HUES6 (cell line): Measurements from ENCODE around the gene DYNAP.

Experiments used
- H3K27ac ChIP-seq: 2 replicates; pipeline ENCODE4 v1.7.0; 2013; ENCODE audit warnings: low read depth, mild to moderate bottlenecking, low read length, inconsistent platforms
- H3K27me3 ChIP-seq: 2 replicates; pipeline ENCODE4 v1.6.1; 2013; ENCODE audit warnings: low read length; ENCODE audit not compliant: control insufficient read depth, insufficient read depth
- H3K36me3 ChIP-seq: 2 replicates; pipeline ENCODE4 v1.6.1; 2013; ENCODE audit warnings: low read length; ENCODE audit not compliant: control insufficient read depth, insufficient read depth
- H3K4me1 ChIP-seq: 2 replicates; pipeline ENCODE4 v1.6.1; 2013; ENCODE audit warnings: low read length; ENCODE audit not compliant: control insufficient read depth, insufficient read depth
- H3K4me3 ChIP-seq: 2 replicates; pipeline ENCODE4 v1.5.1; 2013; ENCODE audit warnings: low read depth, low read length
- H3K9ac ChIP-seq: one replicate; pipeline ENCODE4 v1.6.1; 2013; ENCODE audit warnings: mild to moderate bottlenecking, low read length
- H3K9me3 ChIP-seq: 2 replicates; pipeline ENCODE4 v1.6.1; 2013; ENCODE audit warnings: low read depth, low read length; ENCODE audit not compliant: control insufficient read depth, insufficient read depth

Gene DYNAP

GRCh38 chr18:54606835-54607212 lies 15.8 kb downstream of the DYNAP start:
- H3K27me3 ChIP-seq: no peaks in the 10 kb centered on the region
- H3K9me3 ChIP-seq: peaks cover 3% of the 10 kb centered on the region; the same call in 1 of the 2 replicates
- H3K9ac ChIP-seq: peak overlapping the region; percentile 84
- peak overlapping the region; percentile 26 for H3K4me3 ChIP-seq
- peaks cover 39% of the 10 kb centered on the region for H3K4me1 ChIP-seq
- no peaks in the 10 kb centered on the region for H3K36me3 ChIP-seq
- H3K27ac ChIP-seq: peak overlapping the region; percentile 83

- peaks cover 3% of the 10 kb centered on the region; the same call in 1 of the 2 replicates for H3K9me3 ChIP-seq
- H3K36me3 ChIP-seq: no peaks in the 10 kb centered on the region
- H3K4me1 ChIP-seq: peaks cover 39% of the 10 kb centered on the region
- H3K9ac ChIP-seq: peak overlapping the region; percentile 84
- peak overlapping the region; percentile 26 for H3K4me3 ChIP-seq
- H3K27ac ChIP-seq: peak overlapping the region; percentile 83
- no peaks in the 10 kb centered on the region for H3K27me3 ChIP-seq
These were observed 16.4 kb downstream of the DYNAP start for GRCh38 chr18:54607213-54608027.

- Histone ChIP-seq H3K27me3 (no peaks in the 10 kb centered on the region), H3K9me3 (peaks cover 5% of the 10 kb centered on the region; the same call in 1 of the 2 replicates), H3K9ac (peak overlapping the region; percentile 84), H3K36me3 (no peaks in the 10 kb centered on the region), H3K4me1 (peaks cover 39% of the 10 kb centered on the region), H3K27ac (peak overlapping the region; percentile 83), H3K4me3 (peak overlapping the region; percentile 26)
These were observed 17.1 kb downstream of the DYNAP start for GRCh38 chr18:54608028-54608642.

- Histone ChIP-seq H3K4me1 (peaks cover 28% of the 10 kb centered on the region), H3K4me3 (no peak overlapping the region), H3K9me3 (peaks cover 11% of the 10 kb centered on the region), H3K27me3 (no peaks in the 10 kb centered on the region), H3K36me3 (no peaks in the 10 kb centered on the region), H3K9ac (no peak overlapping the region), H3K27ac (no peak overlapping the region)
These were observed 20.8 kb downstream of the DYNAP start for GRCh38 chr18:54611816-54612215.

- no peak overlapping the region for H3K27ac ChIP-seq
- H3K27me3 ChIP-seq: no peaks in the 10 kb centered on the region
- H3K9me3 ChIP-seq: peaks cover 11% of the 10 kb centered on the region
- H3K4me3 ChIP-seq: no peak overlapping the region
- H3K9ac ChIP-seq: no peak overlapping the region
- H3K4me1 ChIP-seq: peaks cover 24% of the 10 kb centered on the region
- H3K36me3 ChIP-seq: no peaks in the 10 kb centered on the region
These were observed 21.2 kb downstream of the DYNAP start for GRCh38 chr18:54612237-54612636.

GRCh38 chr18:54613174-54613573 lies 22.1 kb downstream of the DYNAP start:
- no peaks in the 10 kb centered on the region for H3K36me3 ChIP-seq
- no peak overlapping the region for H3K4me3 ChIP-seq
- no peaks in the 10 kb centered on the region for H3K27me3 ChIP-seq
- no peak overlapping the region for H3K27ac ChIP-seq
- peaks cover 17% of the 10 kb centered on the region for H3K4me1 ChIP-seq
- peaks cover 11% of the 10 kb centered on the region for H3K9me3 ChIP-seq
- no peak overlapping the region for H3K9ac ChIP-seq

- Histone ChIP-seq H3K4me3 (no peak overlapping the region), H3K36me3 (no peaks in the 10 kb centered on the region), H3K9ac (no peak overlapping the region), H3K4me1 (no peaks in the 10 kb centered on the region), H3K9me3 (peaks cover 19% of the 10 kb centered on the region), H3K27me3 (no peaks in the 10 kb centered on the region), H3K27ac (no peak overlapping the region)
These were observed 25.3 kb downstream of the DYNAP start for GRCh38 chr18:54616220-54616848.

GRCh38 chr18:54622084-54622483 lies 31.0 kb downstream of the DYNAP start:
- no peak overlapping the region for H3K27ac ChIP-seq
- H3K27me3 ChIP-seq: no peaks in the 10 kb centered on the region
- H3K9me3 ChIP-seq: peaks cover 48% of the 10 kb centered on the region
- peaks cover 5% of the 10 kb centered on the region for H3K36me3 ChIP-seq
- no peaks in the 10 kb centered on the region for H3K4me1 ChIP-seq
- no peak overlapping the region for H3K4me3 ChIP-seq
- H3K9ac ChIP-seq: no peak overlapping the region

- peaks cover 5% of the 10 kb centered on the region for H3K36me3 ChIP-seq
- no peaks in the 10 kb centered on the region for H3K4me1 ChIP-seq
- no peaks in the 10 kb centered on the region for H3K27me3 ChIP-seq
- no peak overlapping the region for H3K27ac ChIP-seq
- peaks cover 44% of the 10 kb centered on the region for H3K9me3 ChIP-seq
- H3K4me3 ChIP-seq: no peak overlapping the region
- no peak overlapping the region for H3K9ac ChIP-seq
These were observed 35.7 kb downstream of the DYNAP start for GRCh38 chr18:54626779-54627178.

GRCh38 chr18:54630963-54631362 lies 39.9 kb downstream of the DYNAP start:
- no peak overlapping the region for H3K27ac ChIP-seq
- H3K9ac ChIP-seq: no peak overlapping the region
- no peak overlapping the region for H3K4me3 ChIP-seq
- peaks cover 3% of the 10 kb centered on the region for H3K36me3 ChIP-seq
- H3K9me3 ChIP-seq: peaks cover 15% of the 10 kb centered on the region
- no peaks in the 10 kb centered on the region for H3K27me3 ChIP-seq
- H3K4me1 ChIP-seq: no peaks in the 10 kb centered on the region

GRCh38 chr18:54636217-54636616 lies 45.2 kb downstream of the DYNAP start:
- Histone ChIP-seq H3K27ac (no peak overlapping the region), H3K36me3 (no peaks in the 10 kb centered on the region), H3K27me3 (no peaks in the 10 kb centered on the region), H3K9ac (no peak overlapping the region), H3K4me1 (peaks cover 10% of the 10 kb centered on the region; the same call in 1 of the 2 replicates), H3K9me3 (no peaks in the 10 kb centered on the region), H3K4me3 (no peak overlapping the region)
